ENCODE data around the gene LOXL3.

The LOXL3 gene

DNA sequence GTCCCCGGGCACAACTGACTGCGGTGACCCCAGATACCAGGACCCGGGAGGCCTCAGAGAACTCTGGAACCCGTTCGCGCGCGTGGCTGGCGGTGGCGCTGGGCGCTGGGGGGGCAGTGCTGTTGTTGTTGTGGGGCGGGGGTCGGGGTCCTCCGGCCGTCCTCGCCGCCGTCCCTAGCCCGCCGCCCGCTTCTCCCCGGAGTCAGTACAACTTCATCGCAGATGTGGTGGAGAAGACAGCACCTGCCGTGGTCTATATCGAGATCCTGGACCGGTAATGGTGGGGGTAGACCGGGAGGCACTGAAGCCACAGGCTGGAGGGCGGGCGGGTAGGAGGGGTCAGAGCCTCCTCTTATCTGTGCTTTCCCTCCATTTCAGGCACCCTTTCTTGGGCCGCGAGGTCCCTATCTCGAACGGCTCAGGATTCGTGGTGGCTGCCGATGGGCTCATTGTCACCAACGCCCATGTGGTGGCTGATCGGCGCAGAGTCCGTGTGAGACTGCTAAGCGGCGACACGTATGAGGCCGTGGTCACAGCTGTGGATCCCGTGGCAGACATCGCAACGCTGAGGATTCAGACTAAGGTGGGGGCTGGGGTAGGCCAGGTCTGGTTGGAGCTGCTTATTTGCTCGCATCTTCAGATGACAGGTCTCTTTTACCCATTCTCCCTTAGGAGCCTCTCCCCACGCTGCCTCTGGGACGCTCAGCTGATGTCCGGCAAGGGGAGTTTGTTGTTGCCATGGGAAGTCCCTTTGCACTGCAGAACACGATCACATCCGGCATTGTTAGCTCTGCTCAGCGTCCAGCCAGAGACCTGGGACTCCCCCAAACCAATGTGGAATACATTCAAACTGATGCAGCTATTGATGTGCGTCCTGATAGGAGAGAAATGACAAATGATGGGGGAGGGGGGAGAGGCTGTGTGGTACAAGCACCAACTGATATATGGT lies 23.2 kb downstream of the LOXL3 start:
- Histone ChIP-seq H3K9ac (ENCODE audit: low read depth, low read length) (peak overlapping the region; percentile 85), H3K4me3 (ENCODE audit: low read length) (peak overlapping the region; percentile 85), H3K9me3 (replicated peaks; ENCODE audit: low read length) (no peaks in the 10 kb centered on the region), H3K27me3 (ENCODE audit: control insufficient read depth, insufficient read depth, low read length) (no peaks in the 10 kb centered on the region), H3K4me2 (ENCODE audit: low read length) (peak overlapping the region; percentile 99), H3K4me1 (ENCODE audit: control insufficient read depth, insufficient read depth, low read length) (peaks cover 20% of the 10 kb centered on the region), H3K36me3 (ENCODE audit: insufficient read depth, low read length) (peaks cover 45% of the 10 kb centered on the region)

DNA sequence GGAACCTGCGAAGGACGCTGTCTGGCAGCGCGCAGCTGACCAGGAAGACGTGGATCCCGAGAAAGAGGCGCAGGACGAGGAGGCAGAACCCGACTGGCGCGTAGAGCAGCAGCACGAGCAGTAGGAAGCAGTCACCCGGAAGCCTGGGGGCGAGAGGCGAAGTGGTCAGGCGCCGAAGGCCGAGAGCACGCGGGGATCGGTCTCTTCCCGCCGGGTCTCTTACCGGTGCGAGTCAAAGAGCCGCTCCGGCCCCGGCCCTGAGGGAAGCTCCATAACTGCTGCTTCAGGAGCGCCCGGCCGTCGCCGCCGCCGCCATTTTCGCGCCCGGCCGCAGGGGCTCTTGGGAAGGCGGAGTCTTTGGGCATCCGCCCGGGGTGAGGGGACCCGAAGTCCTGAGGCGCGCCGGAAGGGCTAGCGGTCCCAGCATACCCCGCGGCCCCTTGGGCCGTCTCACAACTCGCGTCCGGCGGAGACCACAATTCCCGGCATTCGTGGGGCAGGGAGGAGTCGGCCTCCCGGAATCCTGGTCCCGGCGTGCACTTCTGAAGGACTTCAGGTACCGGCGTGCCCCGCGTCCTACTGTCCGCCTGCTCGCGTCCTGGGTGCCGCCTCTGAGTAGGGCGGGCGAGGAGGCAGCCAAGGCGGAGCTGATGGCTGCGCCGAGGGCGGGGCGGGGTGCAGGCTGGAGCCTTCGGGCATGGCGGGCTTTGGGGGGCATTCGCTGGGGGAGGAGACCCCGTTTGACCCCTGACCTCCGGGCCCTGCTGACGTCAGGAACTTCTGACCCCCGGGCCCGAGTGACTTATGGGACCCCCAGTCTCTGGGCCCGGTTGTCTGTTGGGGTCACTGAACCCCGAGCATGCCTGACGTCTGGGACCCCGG lies 24.1 kb downstream of the LOXL3 start, which contains the start of the genes AUP1 and HTRA2:
Gene AUP1 (minus strand): TSS at position 350 of the 882 bp plus-strand sequence. CDS start 77 bp downstream, at position 273.
Gene HTRA2 (plus strand): TSS at position 577 of the 882 bp plus-strand sequence. CDS start 74 bp downstream, at position 651.
- no peaks in the 10 kb centered on the region for H3K27me3 ChIP-seq (ENCODE audit: control insufficient read depth, insufficient read depth, low read length)
- no peaks in the 10 kb centered on the region for H3K9me3 ChIP-seq (replicated peaks; ENCODE audit: low read length)
- H3K4me1 ChIP-seq (ENCODE audit: control insufficient read depth, insufficient read depth, low read length) = peaks cover 20% of the 10 kb centered on the region
- peak within 1 kb of the TSS; percentile 99 for H3K4me2 ChIP-seq (ENCODE audit: low read length)
- peak within 1 kb of the TSS; percentile 93 for H3K9ac ChIP-seq (ENCODE audit: low read depth, low read length)
- peaks cover 47% of the 10 kb centered on the region for H3K36me3 ChIP-seq (ENCODE audit: insufficient read depth, low read length)
- peak within 1 kb of the TSS; percentile 85 for H3K4me3 ChIP-seq (ENCODE audit: low read length)

DNA sequence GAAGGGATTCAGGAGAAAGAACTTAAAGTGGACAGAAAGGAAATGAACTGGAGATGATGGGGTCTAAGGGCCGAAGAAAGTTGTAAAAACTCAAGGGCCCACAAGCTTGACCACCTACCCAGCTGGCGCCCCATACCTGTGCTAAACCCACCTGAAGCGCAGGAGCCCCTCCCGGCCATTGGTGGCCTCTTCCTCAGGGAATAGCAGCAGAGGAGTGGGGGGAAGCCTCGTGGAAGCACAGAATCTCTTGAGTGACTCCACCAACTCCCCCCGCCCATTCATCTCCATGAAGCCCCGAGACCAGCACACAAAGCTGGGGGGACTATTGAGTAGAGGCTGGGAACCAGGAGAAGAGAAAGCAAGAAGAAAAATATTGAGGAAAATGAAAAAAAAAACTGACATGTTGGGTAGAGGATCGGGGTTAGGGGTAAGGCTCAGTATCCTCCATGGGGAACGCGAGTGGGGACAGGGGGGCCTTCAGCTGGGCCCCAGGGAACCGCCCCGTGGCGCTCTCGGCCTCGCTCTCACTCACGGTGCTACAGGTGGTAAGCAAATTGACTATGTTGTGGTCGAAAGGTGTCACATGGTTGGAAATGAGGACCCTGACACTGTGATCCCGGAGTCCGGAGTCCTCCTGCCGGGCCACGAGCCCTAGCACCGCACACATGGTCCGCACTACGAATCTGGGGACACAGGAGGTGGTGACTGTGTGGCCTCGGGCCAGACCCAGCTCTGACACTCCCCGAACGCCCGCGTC lies 25.0 kb downstream of the LOXL3 start:
- Histone ChIP-seq H3K9ac (ENCODE audit: low read depth, low read length) (peak overlapping the region; percentile 93), H3K9me3 (replicated peaks; ENCODE audit: low read length) (no peaks in the 10 kb centered on the region), H3K4me3 (ENCODE audit: low read length) (peak overlapping the region; percentile 85), H3K36me3 (ENCODE audit: insufficient read depth, low read length) (peaks cover 43% of the 10 kb centered on the region), H3K4me1 (ENCODE audit: control insufficient read depth, insufficient read depth, low read length) (peaks cover 20% of the 10 kb centered on the region), H3K4me2 (ENCODE audit: low read length) (peak overlapping the region; percentile 87), H3K27me3 (ENCODE audit: control insufficient read depth, insufficient read depth, low read length) (no peaks in the 10 kb centered on the region)

DNA sequence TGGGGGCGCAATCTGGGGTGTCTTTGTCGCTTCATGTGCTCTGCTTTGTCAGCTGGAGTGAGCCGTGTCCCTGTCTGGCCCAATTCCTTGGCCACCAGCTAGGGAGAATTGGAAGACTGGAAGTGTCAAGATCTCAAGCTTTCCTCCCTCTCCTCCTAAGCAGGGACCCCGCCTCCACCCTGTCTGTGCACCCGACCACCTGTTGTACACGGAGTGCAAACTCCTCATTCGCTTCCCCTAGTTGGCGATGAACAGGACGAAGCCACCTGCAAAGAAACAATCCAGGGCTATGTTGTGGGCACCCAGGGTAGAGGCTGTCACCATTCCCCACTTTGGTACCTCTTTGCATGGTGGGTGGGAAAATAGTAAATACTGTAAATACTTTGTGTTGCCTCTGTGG lies 26.0 kb downstream of the LOXL3 start:
- Histone ChIP-seq H3K9ac (ENCODE audit: low read depth, low read length) (no peak overlapping the region), H3K27me3 (ENCODE audit: control insufficient read depth, insufficient read depth, low read length) (no peaks in the 10 kb centered on the region), H3K4me3 (ENCODE audit: low read length) (peak overlapping the region; percentile 85), H3K4me2 (ENCODE audit: low read length) (peak overlapping the region; percentile 87), H3K9me3 (replicated peaks; ENCODE audit: low read length) (no peaks in the 10 kb centered on the region), H3K4me1 (ENCODE audit: control insufficient read depth, insufficient read depth, low read length) (peaks cover 20% of the 10 kb centered on the region), H3K36me3 (ENCODE audit: insufficient read depth, low read length) (peaks cover 35% of the 10 kb centered on the region)

DNA sequence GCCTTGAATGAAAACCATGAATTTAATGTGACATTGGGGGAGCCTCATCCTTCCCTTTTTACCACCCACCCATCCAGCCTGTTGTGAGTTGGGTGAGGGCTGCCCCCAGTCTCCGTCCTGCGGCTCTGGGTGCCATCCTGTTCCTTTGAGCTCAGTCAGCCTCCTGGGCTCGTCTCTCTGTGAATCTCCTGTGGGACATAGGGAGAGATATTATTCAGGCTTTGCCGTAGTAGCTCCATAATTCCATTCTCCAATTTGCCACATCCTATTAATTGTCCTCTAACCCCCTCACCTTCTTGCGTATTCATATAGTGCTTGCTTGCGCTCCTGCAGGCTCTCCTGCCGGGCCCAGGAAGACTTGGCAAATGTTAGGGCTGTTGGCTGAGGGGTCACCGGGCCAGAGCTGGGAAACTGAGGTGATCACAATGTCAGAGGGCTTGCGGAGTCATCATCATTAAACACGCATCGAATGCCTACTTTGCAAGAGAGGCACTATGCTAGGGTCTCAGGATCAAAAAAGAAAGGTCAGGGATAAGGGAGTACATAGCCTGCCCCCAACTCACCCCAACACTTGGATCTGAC lies 27.0 kb downstream of the LOXL3 start:
- peaks cover 20% of the 10 kb centered on the region for H3K4me1 ChIP-seq (ENCODE audit: control insufficient read depth, insufficient read depth, low read length)

DNA sequence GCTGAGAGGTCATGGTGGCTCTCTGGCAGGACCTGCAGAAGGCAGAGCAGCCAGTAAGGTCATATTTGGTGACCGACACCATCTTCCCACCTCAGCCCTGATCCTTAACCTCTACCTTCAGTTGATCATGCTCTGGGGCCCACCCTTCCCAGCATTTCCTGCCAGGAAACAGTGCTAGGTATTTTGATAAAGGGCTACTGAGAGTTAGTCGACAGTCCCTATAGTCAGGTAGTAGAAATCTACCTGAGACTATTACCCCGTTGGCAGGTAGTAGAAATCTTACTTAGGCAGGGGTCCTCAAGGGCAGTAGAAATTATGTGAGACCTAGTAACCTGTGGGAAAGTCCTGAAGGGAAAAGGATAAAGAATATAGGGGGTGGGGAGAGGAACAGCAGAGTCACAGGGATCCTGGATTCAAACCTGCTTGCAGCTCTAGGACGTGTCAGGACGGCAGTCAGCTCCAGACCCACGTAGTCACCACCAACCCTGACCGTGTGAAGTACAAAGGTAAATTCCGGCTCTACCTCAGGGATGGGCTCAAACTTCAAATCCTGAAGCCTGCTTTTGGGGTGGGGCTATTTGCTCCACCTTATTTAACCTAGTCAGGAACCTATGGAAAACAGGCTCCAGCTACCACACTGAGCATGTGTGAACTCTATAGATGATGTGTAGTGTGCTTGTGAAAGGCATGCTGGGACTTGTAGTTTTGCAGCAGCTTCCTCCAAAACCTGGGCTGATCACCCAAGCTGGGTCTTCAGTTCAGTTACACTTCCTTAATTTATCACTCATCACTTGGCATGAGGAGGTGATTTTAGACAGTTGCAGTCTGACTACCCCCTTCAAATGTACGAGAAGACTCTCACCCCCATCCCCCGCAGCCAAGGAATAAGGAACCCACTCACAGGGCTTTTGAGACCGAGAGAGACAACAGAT lies 27.8 kb downstream of the LOXL3 start, which contains the start of gene DQX1:
Gene DQX1 (minus strand): TSS at position 515 of the 932 bp plus-strand sequence. CDS start 502 bp downstream, at position 13.
- H3K4me3 ChIP-seq (ENCODE audit: low read length) = no peak within 1 kb of the TSS
- no peaks in the 10 kb centered on the region for H3K27me3 ChIP-seq (ENCODE audit: control insufficient read depth, insufficient read depth, low read length)

More for the DNA sequence above, 27.0 kb downstream of the LOXL3 start:
- Histone ChIP-seq H3K4me2 (ENCODE audit: low read length) (no peak overlapping the region), H3K4me3 (ENCODE audit: low read length) (no peak overlapping the region), H3K36me3 (ENCODE audit: insufficient read depth, low read length) (peaks cover 31% of the 10 kb centered on the region), H3K27me3 (ENCODE audit: control insufficient read depth, insufficient read depth, low read length) (no peaks in the 10 kb centered on the region), H3K9ac (ENCODE audit: low read depth, low read length) (no peak overlapping the region), H3K9me3 (replicated peaks; ENCODE audit: low read length) (no peaks in the 10 kb centered on the region)

DNA sequence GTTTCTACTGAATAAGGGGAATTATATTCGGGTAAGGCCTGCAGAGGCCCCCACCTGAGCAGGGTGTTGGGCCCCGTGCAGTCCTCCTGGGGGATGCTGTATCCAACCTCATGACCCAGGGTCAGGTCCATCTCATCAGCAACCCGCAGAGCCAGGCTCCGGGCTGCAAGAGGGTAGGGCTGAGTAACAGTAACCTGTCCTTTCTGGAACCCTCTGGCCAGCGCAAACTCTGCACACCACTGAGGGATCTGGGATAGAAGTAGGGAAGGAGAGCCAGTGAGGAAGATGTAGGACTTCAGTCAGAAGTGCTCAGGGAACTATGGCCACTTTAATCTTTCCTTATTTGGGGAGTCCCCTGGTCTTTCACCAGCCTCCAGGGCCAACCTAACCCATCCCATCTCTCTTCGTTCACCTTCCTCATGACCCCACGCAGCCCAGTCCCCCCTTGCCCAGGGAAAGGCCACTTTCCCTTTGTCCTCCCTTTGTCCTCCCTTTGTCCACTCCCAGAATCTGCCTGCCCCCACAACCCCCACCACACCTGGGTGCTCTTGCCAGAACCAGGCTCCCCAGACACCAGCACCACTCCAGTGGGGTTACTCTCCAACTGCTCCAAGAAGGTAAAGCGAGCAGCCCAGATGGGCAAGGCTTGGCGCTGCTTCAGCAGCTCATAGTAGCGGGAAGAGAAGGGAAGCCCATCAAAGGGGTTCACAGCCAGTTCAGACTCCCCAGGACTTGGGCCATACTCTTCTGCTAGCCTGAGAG lies 28.6 kb downstream of the LOXL3 start:
- Histone ChIP-seq H3K27me3 (ENCODE audit: control insufficient read depth, insufficient read depth, low read length) (peaks cover 3% of the 10 kb centered on the region), H3K9ac (ENCODE audit: low read depth, low read length) (no peak overlapping the region), H3K36me3 (ENCODE audit: insufficient read depth, low read length) (peaks cover 31% of the 10 kb centered on the region), H3K4me3 (ENCODE audit: low read length) (no peak overlapping the region), H3K4me1 (ENCODE audit: control insufficient read depth, insufficient read depth, low read length) (peaks cover 8% of the 10 kb centered on the region), H3K9me3 (replicated peaks; ENCODE audit: low read length) (no peaks in the 10 kb centered on the region), H3K4me2 (ENCODE audit: low read length) (no peak overlapping the region)

More for the DNA sequence above, 27.8 kb downstream of the LOXL3 start, which contains the start of gene DQX1:
- Histone ChIP-seq H3K9me3 (replicated peaks; ENCODE audit: low read length) (no peaks in the 10 kb centered on the region), H3K4me1 (ENCODE audit: control insufficient read depth, insufficient read depth, low read length) (peaks cover 13% of the 10 kb centered on the region), H3K36me3 (ENCODE audit: insufficient read depth, low read length) (peaks cover 31% of the 10 kb centered on the region), H3K9ac (ENCODE audit: low read depth, low read length) (no peak within 1 kb of the TSS), H3K4me2 (ENCODE audit: low read length) (no peak within 1 kb of the TSS)

DNA sequence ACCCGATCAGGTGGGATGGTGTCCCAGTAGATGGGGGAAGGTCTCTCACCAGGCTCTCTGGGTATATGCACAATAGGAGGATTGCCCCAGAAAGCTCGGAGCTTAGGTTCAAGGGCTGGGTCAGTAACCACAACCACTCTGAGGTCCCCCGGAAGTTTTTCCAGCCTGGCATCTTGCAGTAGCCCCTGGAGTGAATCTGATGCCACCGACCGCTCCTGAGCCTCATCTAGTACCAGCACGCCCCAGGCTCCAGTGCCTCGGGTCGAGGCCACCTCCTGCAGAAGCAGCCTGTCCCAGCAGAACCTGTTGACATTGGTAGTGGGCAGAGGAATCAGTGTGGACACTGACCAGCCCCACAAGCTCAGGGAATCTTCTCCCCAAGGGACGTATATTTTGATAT lies 29.7 kb downstream of the LOXL3 start:
- Histone ChIP-seq H3K4me3 (ENCODE audit: low read length) (no peak overlapping the region), H3K27me3 (ENCODE audit: control insufficient read depth, insufficient read depth, low read length) (peaks cover 14% of the 10 kb centered on the region), H3K4me2 (ENCODE audit: low read length) (no peak overlapping the region), H3K4me1 (ENCODE audit: control insufficient read depth, insufficient read depth, low read length) (peaks cover 8% of the 10 kb centered on the region), H3K36me3 (ENCODE audit: insufficient read depth, low read length) (peaks cover 31% of the 10 kb centered on the region), H3K9ac (ENCODE audit: low read depth, low read length) (no peak overlapping the region), H3K9me3 (replicated peaks; ENCODE audit: low read length) (no peaks in the 10 kb centered on the region)

DNA sequence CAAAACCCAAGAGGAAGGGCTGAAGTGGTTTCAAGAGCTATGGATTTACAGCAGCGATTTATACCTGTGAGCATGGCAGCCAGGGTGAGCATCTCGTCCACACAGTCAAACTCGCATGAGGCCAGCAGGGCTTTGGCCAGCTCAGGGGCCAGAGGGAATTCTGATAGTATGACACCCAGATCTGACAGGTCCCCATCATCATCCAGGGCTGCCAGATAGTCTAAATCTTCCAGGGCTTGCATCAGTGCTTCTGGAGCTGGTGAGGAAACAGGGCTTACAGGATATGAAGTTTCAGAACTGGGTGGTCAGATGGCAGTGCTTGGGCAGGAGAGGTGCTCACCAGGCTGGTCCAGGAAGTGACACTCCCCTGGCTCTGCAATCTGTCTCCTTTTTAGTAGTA lies 31.2 kb downstream of the LOXL3 start:
- H3K4me3 ChIP-seq (ENCODE audit: low read length) = no peak overlapping the region
- peaks cover 22% of the 10 kb centered on the region for H3K36me3 ChIP-seq (ENCODE audit: insufficient read depth, low read length)
- H3K4me2 ChIP-seq (ENCODE audit: low read length) = no peak overlapping the region
- peaks cover 29% of the 10 kb centered on the region for H3K27me3 ChIP-seq (ENCODE audit: control insufficient read depth, insufficient read depth, low read length)
- no peak overlapping the region for H3K9ac ChIP-seq (ENCODE audit: low read depth, low read length)
- H3K9me3 ChIP-seq (replicated peaks; ENCODE audit: low read length) = no peaks in the 10 kb centered on the region
- no peaks in the 10 kb centered on the region for H3K4me1 ChIP-seq (ENCODE audit: control insufficient read depth, insufficient read depth, low read length)

Data from skeletal muscle satellite cell (primary cell).